DND-41 (cell line): ENCODE measurements around the gene TFE3.

ENCODE experiments used
- ATAC-seq: fragments of 200-7000 bp; cut with Tn5 transposase; 3 replicates; pipeline ENCODE4 v1.9.1; 2021; ENCODE audit warnings: low read depth; ENCODE audit not compliant: insufficient read depth
- DNase-seq: peaks from one replicate; pipeline ENCODE4 v3.0.0-alpha.2; 2020
- H2AFZ ChIP-seq: 2 replicates; pipeline ENCODE4 v1.6.0; 2012; ENCODE audit warnings: low read depth, low read length
- H3K27ac ChIP-seq: 2 replicates; pipeline ENCODE4 v1.5.1; 2012; ENCODE audit warnings: low read length, inconsistent platforms
- H3K27me3 ChIP-seq: fragments of 200-600 bp; sonication (generic); 2 replicates; pipeline ENCODE4 v1.6.0; 2012; ENCODE audit warnings: low read length, mild to moderate bottlenecking, inconsistent platforms; ENCODE audit not compliant: insufficient read depth, poor library complexity
- H3K36me3 ChIP-seq: 2 replicates; pipeline ENCODE4 v1.5.1; 2012; ENCODE audit warnings: low read length, inconsistent platforms; ENCODE audit not compliant: insufficient read depth
- H3K4me1 ChIP-seq: 2 replicates; pipeline ENCODE4 v1.5.1; 2012; ENCODE audit warnings: mild to moderate bottlenecking, low read length; ENCODE audit not compliant: insufficient read depth
- H3K4me2 ChIP-seq: 2 replicates; pipeline ENCODE4 v1.6.0; 2012; ENCODE audit warnings: mild to moderate bottlenecking, moderate library complexity, low read length, inconsistent platforms; ENCODE audit not compliant: insufficient read depth
- H3K4me3 ChIP-seq, 2 experiments: fragments of 200-600 bp in 1 of 2; shearing (Covaris generic) in 1 of 2; 2 replicates each; pipeline ENCODE4 v1.5.1; 2012 to 2016; ENCODE audit warnings: inconsistent platforms in 2 of 2, low read length in 2 of 2, mild to moderate bottlenecking in 2 of 2, low read depth in 1 of 2, moderate library complexity in 1 of 2
- H3K79me2 ChIP-seq: 2 replicates; pipeline ENCODE4 v1.6.0; 2012; ENCODE audit warnings: low read length, inconsistent platforms; ENCODE audit not compliant: insufficient read depth
- H3K9ac ChIP-seq: 2 replicates; pipeline ENCODE4 v1.6.0; 2012; ENCODE audit warnings: low read depth, mild to moderate bottlenecking, inconsistent platforms, low read length, moderate library complexity
- H3K9me3 ChIP-seq: 2 replicates; pipeline ENCODE4 v1.5.1; 2012; ENCODE audit warnings: low read length, moderate library complexity, mild to moderate bottlenecking, inconsistent platforms; ENCODE audit not compliant: insufficient read depth, severe bottlenecking
- H4K20me1 ChIP-seq: 2 replicates; pipeline ENCODE4 v1.6.0; 2012; ENCODE audit warnings: low read length; ENCODE audit not compliant: insufficient read depth
- CTCF ChIP-seq: IDR thresholded peaks from 2 replicates; pipeline ENCODE4 v1.5.1; 2012; ENCODE audit warnings: borderline replicate concordance, low read length, moderate library complexity, mild to moderate bottlenecking; ENCODE audit not compliant: poor library complexity, severe bottlenecking; ENCODE audit errors: extremely low read depth
- EZH2 ChIP-seq: IDR thresholded peaks from 3 replicates; pipeline ENCODE4 v1.6.1; 2012; ENCODE audit warnings: borderline replicate concordance, low read depth, mild to moderate bottlenecking, moderate library complexity, low read length, inconsistent platforms; ENCODE audit not compliant: severe bottlenecking

The TFE3 gene

GRCh38 chrX:49019599-49020249 lies 23.4 kb downstream of the TFE3 start:
- DNase-seq: no peak
- H3K9me3 ChIP-seq: no peaks in the 10 kb centered on the region
- TF ChIP-seq EZH2: no peak
- no peak for TF ChIP-seq CTCF

GRCh38 chrX:49019050-49019449 lies 24.1 kb downstream of the TFE3 start:
- Histone ChIP-seq H3K9me3 (no peaks in the 10 kb centered on the region), H3K79me2 (no peaks in the 10 kb centered on the region), H3K4me3 (no peak overlapping the region), H3K4me2 (no peak overlapping the region), H3K9ac (no peak overlapping the region), H3K27ac (no peak overlapping the region), H3K27me3 (no peaks in the 10 kb centered on the region), H4K20me1 (no peaks in the 10 kb centered on the region), H3K4me1 (no peaks in the 10 kb centered on the region), H2AFZ (no peak overlapping the region), H3K36me3 (no peaks in the 10 kb centered on the region)
- DNase-seq: no peak
- no peak for ATAC-seq
- TF ChIP-seq EZH2 (no peak), CTCF (no peak)

More at GRCh38 chrX:49019599-49020249, 23.4 kb downstream of the TFE3 start:
- H3K4me3 ChIP-seq: no peak overlapping the region
- no peaks in the 10 kb centered on the region for H3K79me2 ChIP-seq
- no peaks in the 10 kb centered on the region for H3K27me3 ChIP-seq
- no peaks in the 10 kb centered on the region for H3K4me1 ChIP-seq
- no peaks in the 10 kb centered on the region for H4K20me1 ChIP-seq
- H3K4me2 ChIP-seq: no peak overlapping the region
- no peaks in the 10 kb centered on the region for H3K36me3 ChIP-seq
- H3K27ac ChIP-seq: no peak overlapping the region
- H3K9ac ChIP-seq: no peak overlapping the region
- no peak overlapping the region for H2AFZ ChIP-seq
- ATAC-seq: no peak

- H3K4me3 ChIP-seq: no peak overlapping the region
- H3K36me3 ChIP-seq: peaks cover 17% of the 10 kb centered on the region
- H3K79me2 ChIP-seq: peaks cover 19% of the 10 kb centered on the region
- H2AFZ ChIP-seq: no peak overlapping the region
- H4K20me1 ChIP-seq: no peaks in the 10 kb centered on the region; the same call in 1 of the 2 replicates
- no peak overlapping the region for H3K27ac ChIP-seq
- TF ChIP-seq CTCF (no peak), EZH2 (no peak)
- H3K4me2 ChIP-seq: no peak overlapping the region
- H3K4me1 ChIP-seq: peaks cover 22% of the 10 kb centered on the region
- no peaks in the 10 kb centered on the region for H3K27me3 ChIP-seq
- ATAC-seq (no peak), DNase-seq (no peak)
- H3K9me3 ChIP-seq: no peaks in the 10 kb centered on the region
- H3K9ac ChIP-seq: no peak overlapping the region
Measured at GRCh38 chrX:49003696-49004095, 39.5 kb downstream of the TFE3 start.
